GM12892 (cell line): ENCODE data around the gene APLF.

Experiments used
- POLR2A ChIP-seq: IDR thresholded peaks from 2 replicates; pipeline ENCODE4 v1.6.1; 2011; ENCODE audit warnings: low read depth, low read length, control low read depth
- POLR2AphosphoS5 ChIP-seq: IDR thresholded peaks from 2 replicates; pipeline ENCODE4 v1.6.1; 2011; ENCODE audit warnings: low read depth, low read length, control low read depth
- TAF1 ChIP-seq: IDR thresholded peaks from 2 replicates; pipeline ENCODE4 v1.6.1; 2011; ENCODE audit warnings: low read depth, mild to moderate bottlenecking, control low read depth, low read length, borderline replicate concordance

DNA sequence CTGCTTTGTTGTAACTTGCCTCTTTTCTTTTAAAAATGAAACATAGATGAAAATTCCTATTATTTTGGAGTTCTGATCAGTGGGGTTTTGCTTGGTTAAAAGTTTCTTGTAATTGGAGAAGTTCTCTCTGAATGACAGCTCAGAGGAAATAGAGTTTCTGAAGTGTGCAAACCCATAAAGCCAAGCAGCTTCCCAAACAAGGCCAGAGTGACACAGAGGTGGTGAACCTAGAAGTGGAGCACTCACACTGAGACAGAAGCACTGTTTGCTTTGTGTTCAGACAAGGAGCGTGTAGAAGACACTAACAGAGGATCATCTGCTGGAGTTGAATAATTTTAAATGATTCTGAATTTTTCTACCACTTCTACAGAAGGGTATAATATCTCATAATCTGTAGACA is 49.5 kb upstream of the APLF start:
- TF ChIP-seq TAF1 (no peak), POLR2AphosphoS5 (no peak), POLR2A (no peak)
